Stimulated activated memory B cell treated with anti-CD40 and anti-IgM and Interleukin-4, amounts not matched to agents 10 μg/mL and 1 μg/mL and 100 μg/mL, for 72 hours (primary cell): ENCODE measurements around the gene EDEM3.
"Not testable (repeated sequence)": the region's sequence is repeated elsewhere in the genome, so short reads cannot be mapped to it uniquely, and the experiment has no call there.

ENCODE experiments used
- ATAC-seq: fragments of 150-1000 bp; cut with Tn5 transposase; 2 replicates; pipeline ENCODE4 v1.10.0; 2021
- H3K27ac Mint-ChIP-seq: one replicate; pipeline ENCODE4 v1.8.0; 2022; ENCODE audit warnings: mild to moderate bottlenecking, mixed read lengths
- H3K27me3 Mint-ChIP-seq: one replicate; pipeline ENCODE4 v1.8.0; 2022; ENCODE audit warnings: mixed read lengths
- H3K36me3 Mint-ChIP-seq: one replicate; pipeline ENCODE4 v1.8.0; 2022; ENCODE audit warnings: mixed read lengths
- H3K4me1 Mint-ChIP-seq: one replicate; pipeline ENCODE4 v1.8.0; 2022; ENCODE audit warnings: mixed read lengths
- H3K4me3 Mint-ChIP-seq: one replicate; pipeline ENCODE4 v1.8.0; 2022; ENCODE audit warnings: mild to moderate bottlenecking, moderate library complexity, mixed read lengths
- H3K9me3 Mint-ChIP-seq: one replicate; pipeline ENCODE4 v1.8.0; 2022; ENCODE audit warnings: mixed read lengths

EDEM3 gene

DNA sequence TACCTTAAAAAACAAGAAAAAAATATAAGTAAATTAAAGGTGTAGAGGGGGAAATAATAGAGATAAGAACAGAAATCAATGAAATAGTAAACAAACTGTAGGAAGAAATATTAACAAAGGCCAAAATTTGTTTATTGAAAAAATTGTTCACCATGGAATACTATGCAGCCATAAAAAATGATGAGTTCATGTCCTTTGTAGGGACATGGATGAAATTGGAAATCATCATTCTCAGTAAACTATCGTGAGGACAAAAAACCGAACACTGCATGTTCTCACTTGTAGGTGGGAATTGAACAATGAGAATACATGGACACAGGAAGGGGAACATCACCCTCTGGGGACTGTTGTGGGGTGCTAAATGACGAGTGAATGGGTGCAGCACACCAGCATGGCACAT is 75.2 kb downstream of the EDEM3 start:
- H3K27ac Mint-ChIP-seq, H3K36me3 Mint-ChIP-seq, H3K4me3 Mint-ChIP-seq, H3K4me1 Mint-ChIP-seq, ATAC-seq: not testable (repeated sequence)
- Mint-ChIP-seq H3K9me3 (peaks cover 10% of the 10 kb centered on the region), H3K27me3 (peaks cover 12% of the 10 kb centered on the region)

DNA sequence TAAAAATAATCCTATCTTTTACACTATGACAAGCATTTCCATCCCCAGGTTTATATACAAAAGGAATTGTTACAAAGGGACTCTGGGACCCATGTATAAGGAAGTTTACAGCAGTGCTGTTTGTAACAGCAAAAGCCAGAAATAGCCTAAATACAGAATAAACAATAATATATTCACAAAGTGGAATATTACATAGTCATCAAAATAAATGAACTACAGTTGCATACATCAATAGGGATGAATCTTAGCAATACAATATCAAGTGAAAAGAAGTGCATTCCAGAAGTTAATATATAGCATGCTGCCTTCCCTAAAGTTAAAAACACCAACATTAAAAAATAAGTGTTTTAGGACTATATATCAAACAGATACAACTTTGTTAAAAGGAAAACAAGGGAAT is 77.3 kb downstream of the EDEM3 start:
- Mint-ChIP-seq H3K4me1 (no peaks in the 10 kb centered on the region), H3K27ac (no peak overlapping the region), H3K27me3 (peaks cover 28% of the 10 kb centered on the region), H3K9me3 (peaks cover 10% of the 10 kb centered on the region), H3K36me3 (no peaks in the 10 kb centered on the region), H3K4me3 (no peak overlapping the region)
- ATAC-seq: no peak

- Mint-ChIP-seq H3K27me3 (peaks cover 41% of the 10 kb centered on the region), H3K4me1 (no peaks in the 10 kb centered on the region), H3K36me3 (no peaks in the 10 kb centered on the region), H3K4me3 (no peak overlapping the region), H3K9me3 (peaks cover 6% of the 10 kb centered on the region), H3K27ac (no peak overlapping the region)
- ATAC-seq: no peak
These were observed 81.4 kb downstream of the EDEM3 start for GRCh38 chr1:184673305-184673704.

DNA sequence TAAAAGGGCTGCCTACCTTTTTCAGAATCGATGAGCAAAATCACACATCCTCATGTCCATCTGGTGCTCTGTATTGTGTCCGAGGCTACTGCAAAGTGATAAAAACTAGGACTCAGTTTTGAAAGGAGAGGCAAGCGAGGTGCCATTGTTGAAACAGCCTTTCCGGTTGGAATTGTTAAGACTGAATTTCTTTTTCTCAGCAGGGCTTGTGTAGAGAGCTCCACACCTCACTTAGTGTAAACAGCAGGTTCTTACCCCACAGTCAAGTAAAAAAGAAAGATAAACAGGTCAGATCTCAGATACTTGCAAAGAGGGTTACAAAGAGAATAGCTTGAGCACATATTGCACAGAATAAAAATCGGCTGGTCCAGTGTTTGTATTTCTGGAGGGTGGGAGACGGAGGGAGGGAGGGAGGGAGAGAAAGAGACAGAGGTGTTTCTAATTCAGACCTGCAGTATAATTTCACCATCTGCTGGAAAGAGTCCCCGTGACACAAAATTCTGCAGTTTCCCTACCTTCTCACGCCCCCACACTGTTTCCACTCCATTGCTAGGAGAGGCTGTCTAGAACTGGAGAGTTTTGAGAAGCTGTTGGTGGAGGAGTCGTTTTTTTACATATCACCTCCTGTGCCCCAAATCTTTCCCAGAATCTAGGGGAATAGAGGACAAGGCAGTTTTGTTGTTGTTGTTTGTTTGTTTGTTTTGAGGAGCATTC is 82.5 kb downstream of the EDEM3 start:
- H3K27ac Mint-ChIP-seq: no peak overlapping the region
- no peaks in the 10 kb centered on the region for H3K36me3 Mint-ChIP-seq
- H3K9me3 Mint-ChIP-seq: peaks cover 6% of the 10 kb centered on the region
- peaks cover 41% of the 10 kb centered on the region for H3K27me3 Mint-ChIP-seq
- H3K4me1 Mint-ChIP-seq: no peaks in the 10 kb centered on the region
- no peak overlapping the region for H3K4me3 Mint-ChIP-seq
- no peak for ATAC-seq

DNA sequence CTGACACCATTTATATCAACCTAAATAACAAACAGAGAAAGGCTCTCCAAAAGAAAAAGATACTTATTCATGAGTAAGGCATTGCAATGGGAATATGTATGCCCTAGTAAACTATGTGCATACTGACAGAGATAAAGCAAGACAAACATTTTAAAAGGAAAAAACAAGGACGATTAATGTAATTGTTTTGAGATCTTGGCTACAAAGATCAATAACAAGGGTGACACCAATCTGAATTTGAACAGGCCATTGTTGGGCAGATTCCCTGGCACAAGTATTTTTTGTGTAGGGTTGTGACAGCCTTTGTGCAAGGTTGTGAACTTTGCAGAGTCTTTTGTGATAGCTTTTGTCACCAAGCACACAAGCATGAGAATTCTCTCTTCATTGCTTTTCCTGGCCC is 85.3 kb downstream of the EDEM3 start:
- no peaks in the 10 kb centered on the region for H3K36me3 Mint-ChIP-seq
- no peak overlapping the region for H3K4me3 Mint-ChIP-seq
- no peak overlapping the region for H3K27ac Mint-ChIP-seq
- no peak for ATAC-seq
- peaks cover 40% of the 10 kb centered on the region for H3K27me3 Mint-ChIP-seq
- no peaks in the 10 kb centered on the region for H3K9me3 Mint-ChIP-seq
- H3K4me1 Mint-ChIP-seq: no peaks in the 10 kb centered on the region

DNA sequence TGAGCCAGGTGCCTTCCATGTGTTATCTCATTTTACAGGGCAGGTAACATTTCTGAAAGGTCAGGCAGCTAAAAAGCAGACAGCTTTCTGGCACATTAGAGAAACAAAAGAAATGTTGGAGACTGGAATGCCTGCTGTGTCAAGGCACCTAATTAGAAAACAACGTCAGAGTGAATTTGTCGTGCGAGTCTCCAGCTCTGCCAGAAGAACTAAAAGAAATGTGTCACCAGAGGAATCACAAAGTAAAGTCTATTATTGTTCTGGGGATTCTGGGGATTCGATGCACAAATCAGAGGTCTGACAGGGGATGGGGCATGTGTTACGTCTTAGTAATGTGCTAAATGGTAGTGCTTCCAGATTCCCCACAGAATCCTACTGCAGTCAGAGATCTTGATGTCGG is 89.3 kb downstream of the EDEM3 start:
- ATAC-seq: no peak
- H3K9me3 Mint-ChIP-seq: no peaks in the 10 kb centered on the region
- H3K27ac Mint-ChIP-seq: no peak overlapping the region
- H3K27me3 Mint-ChIP-seq: peaks cover 20% of the 10 kb centered on the region
- peaks cover 5% of the 10 kb centered on the region for H3K4me1 Mint-ChIP-seq
- no peaks in the 10 kb centered on the region for H3K36me3 Mint-ChIP-seq
- no peak overlapping the region for H3K4me3 Mint-ChIP-seq

DNA sequence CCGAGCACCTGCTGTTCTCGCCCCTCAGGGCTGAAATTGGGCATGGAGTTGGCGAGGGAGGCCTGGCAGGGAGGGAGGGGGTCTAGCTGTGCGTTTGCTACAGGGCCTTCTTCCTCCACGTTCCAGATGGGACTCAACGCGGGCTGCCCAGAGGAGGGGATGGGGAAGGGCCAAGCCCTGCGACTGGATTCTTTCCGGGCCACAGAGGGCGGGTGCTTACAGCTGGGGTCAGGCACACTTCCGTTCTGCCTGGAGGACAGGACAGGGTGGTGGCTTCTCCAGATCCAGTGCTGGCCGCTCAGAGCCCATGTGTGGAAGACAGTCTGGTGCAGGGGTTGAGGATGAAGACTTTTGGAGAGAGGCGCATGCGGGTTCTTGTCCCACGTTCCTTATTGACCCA is 90.0 kb downstream of the EDEM3 start:
- H3K27me3 Mint-ChIP-seq: peaks cover 20% of the 10 kb centered on the region
- H3K4me1 Mint-ChIP-seq: peaks cover 5% of the 10 kb centered on the region
- no peak overlapping the region for H3K4me3 Mint-ChIP-seq
- no peaks in the 10 kb centered on the region for H3K9me3 Mint-ChIP-seq
- no peak overlapping the region for H3K27ac Mint-ChIP-seq
- no peaks in the 10 kb centered on the region for H3K36me3 Mint-ChIP-seq
- no peak for ATAC-seq

DNA sequence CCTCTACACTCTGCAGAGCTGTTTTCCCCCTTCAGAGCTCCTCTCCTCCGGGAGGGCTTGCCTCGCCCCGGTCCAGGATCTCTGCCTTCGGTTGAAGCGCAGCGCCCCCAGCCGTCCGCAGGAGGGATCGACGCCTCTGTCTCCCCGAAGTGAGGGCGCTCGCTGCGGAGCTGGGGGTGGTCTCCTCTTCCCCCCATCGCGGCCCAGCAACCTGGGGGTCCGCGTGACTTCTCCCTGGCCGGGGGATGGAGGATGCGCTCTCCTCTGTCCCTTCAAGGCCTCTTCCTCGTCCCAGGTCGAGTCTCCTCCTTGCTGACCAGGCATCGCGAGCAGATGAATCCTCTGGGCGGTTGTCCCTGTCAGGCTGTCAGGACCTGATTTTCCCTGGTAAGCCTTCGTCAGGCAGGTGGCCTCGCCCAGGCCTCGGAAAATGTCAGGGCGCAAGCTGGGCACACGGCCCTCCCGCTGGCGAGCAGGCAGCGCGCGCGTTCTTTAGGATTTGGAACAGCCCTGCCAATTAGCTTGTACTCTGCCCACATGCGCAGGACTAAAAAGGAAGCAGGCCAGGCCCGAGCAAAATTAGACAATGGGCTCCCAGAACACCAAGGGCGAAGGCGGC is 90.5 kb downstream of the EDEM3 start:
- no peak overlapping the region for H3K27ac Mint-ChIP-seq
- H3K27me3 Mint-ChIP-seq: peaks cover 20% of the 10 kb centered on the region
- H3K4me3 Mint-ChIP-seq: no peak overlapping the region
- peaks cover 5% of the 10 kb centered on the region for H3K4me1 Mint-ChIP-seq
- no peak for ATAC-seq
- H3K36me3 Mint-ChIP-seq: no peaks in the 10 kb centered on the region
- no peaks in the 10 kb centered on the region for H3K9me3 Mint-ChIP-seq

GRCh38 chr1:184661801-184662200 is 92.9 kb downstream of the EDEM3 start:
- peaks cover 20% of the 10 kb centered on the region for H3K27me3 Mint-ChIP-seq
- no peak for ATAC-seq
- no peaks in the 10 kb centered on the region for H3K9me3 Mint-ChIP-seq
- H3K4me3 Mint-ChIP-seq: no peak overlapping the region
- H3K4me1 Mint-ChIP-seq: peaks cover 5% of the 10 kb centered on the region
- H3K36me3 Mint-ChIP-seq: no peaks in the 10 kb centered on the region
- H3K27ac Mint-ChIP-seq: no peak overlapping the region

DNA sequence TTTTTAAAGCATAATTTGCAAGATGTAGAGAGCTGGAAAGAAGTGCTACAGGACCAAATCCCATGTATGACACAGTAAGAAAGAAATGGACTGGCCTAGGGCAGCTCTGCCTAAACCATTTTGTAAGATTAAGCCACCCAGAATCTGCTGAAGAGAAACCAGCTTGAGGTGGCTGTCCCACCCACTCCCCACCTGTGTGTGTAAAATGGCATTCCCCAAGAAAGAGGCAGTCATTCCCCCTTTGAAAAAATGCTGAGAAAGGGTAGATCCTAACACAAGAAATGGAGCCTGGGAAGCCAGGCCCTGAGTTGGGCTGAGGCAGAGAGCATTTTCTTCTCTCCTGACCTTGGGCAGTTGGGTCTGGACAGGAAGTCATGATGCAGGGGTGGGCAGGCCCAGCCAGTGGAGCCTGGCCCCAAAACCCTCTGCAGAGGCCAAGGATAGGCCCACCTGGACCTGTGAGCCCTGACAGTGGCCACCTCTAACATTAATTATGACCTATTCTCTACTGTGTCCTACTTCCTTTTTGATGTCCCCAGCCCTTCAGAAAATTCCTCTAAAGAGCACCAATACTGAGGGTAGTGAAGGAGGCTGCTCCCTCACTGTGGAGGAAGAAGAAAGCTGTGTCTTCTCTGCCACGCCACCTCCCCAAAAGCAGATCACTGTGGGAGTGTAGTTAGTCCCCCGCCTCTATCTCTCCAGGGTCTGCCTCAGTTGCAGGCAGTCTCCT is 94.0 kb downstream of the EDEM3 start:
- Mint-ChIP-seq H3K27me3 (peaks cover 20% of the 10 kb centered on the region), H3K4me3 (no peak overlapping the region), H3K36me3 (no peaks in the 10 kb centered on the region), H3K9me3 (no peaks in the 10 kb centered on the region), H3K27ac (no peak overlapping the region), H3K4me1 (peaks cover 5% of the 10 kb centered on the region)
- ATAC-seq: peak; percentile 57

- Mint-ChIP-seq H3K36me3 (no peaks in the 10 kb centered on the region), H3K4me1 (no peaks in the 10 kb centered on the region), H3K9me3 (no peaks in the 10 kb centered on the region), H3K27me3 (peaks cover 9% of the 10 kb centered on the region), H3K27ac (no peak overlapping the region), H3K4me3 (no peak overlapping the region)
- no peak for ATAC-seq
These were observed 96.6 kb downstream of the EDEM3 start for GRCh38 chr1:184658055-184658454.

GRCh38 chr1:184656221-184656620 is 98.4 kb downstream of the EDEM3 start:
- Mint-ChIP-seq H3K4me1 (no peaks in the 10 kb centered on the region), H3K27ac (no peak overlapping the region), H3K9me3 (peaks cover 4% of the 10 kb centered on the region), H3K4me3 (no peak overlapping the region), H3K27me3 (peaks cover 9% of the 10 kb centered on the region), H3K36me3 (no peaks in the 10 kb centered on the region)
- no peak for ATAC-seq

- H3K4me1 Mint-ChIP-seq: no peaks in the 10 kb centered on the region
- no peak overlapping the region for H3K4me3 Mint-ChIP-seq
- ATAC-seq: no peak
- H3K9me3 Mint-ChIP-seq: peaks cover 4% of the 10 kb centered on the region
- H3K36me3 Mint-ChIP-seq: no peaks in the 10 kb centered on the region
- H3K27me3 Mint-ChIP-seq: peaks cover 10% of the 10 kb centered on the region
- no peak overlapping the region for H3K27ac Mint-ChIP-seq
These were observed 99.5 kb downstream of the EDEM3 start for GRCh38 chr1:184655185-184655584.

DNA sequence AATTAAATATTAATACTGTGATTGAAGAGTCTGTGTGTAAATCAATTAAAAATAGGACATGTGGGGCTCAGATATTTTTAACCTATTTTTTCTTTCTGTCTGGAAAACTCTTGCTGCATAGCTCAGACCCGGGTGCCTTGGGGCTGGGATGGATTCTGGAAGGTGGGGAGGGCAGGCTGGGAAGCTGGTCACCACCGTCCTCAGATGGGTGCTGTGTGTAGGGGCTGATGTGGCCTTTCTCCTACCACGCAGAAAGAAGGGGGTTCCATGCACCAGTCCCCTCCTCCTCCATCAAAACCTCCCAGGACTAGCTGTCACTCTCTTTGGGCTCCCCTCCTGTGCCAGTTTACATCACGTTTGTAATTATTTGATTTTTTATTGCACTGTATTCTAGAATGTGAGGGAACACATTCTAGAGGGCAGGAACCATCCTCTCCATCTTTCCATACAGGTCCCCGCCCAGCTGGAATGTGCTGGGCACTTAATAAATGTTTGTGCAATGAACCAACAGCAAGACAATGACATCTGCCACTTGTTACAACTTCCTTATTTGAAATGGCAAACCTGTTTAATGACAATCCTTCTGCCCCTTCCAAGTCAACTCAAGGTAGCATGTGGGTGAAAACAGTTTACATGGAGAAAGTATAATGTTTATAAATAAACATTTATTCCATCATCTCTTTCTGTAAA is 104.3 kb downstream of the EDEM3 start:
- H3K4me3 Mint-ChIP-seq: no peak overlapping the region
- peaks cover 36% of the 10 kb centered on the region for H3K27me3 Mint-ChIP-seq
- no peaks in the 10 kb centered on the region for H3K4me1 Mint-ChIP-seq
- H3K9me3 Mint-ChIP-seq: peaks cover 7% of the 10 kb centered on the region
- H3K27ac Mint-ChIP-seq: no peak overlapping the region
- no peaks in the 10 kb centered on the region for H3K36me3 Mint-ChIP-seq
- ATAC-seq: no peak

GRCh38 chr1:184649451-184649888 is 105.2 kb downstream of the EDEM3 start:
- no peaks in the 10 kb centered on the region for H3K36me3 Mint-ChIP-seq
- no peaks in the 10 kb centered on the region for H3K4me1 Mint-ChIP-seq
- H3K27me3 Mint-ChIP-seq: peaks cover 41% of the 10 kb centered on the region
- no peak overlapping the region for H3K4me3 Mint-ChIP-seq
- no peak overlapping the region for H3K27ac Mint-ChIP-seq
- no peak for ATAC-seq
- H3K9me3 Mint-ChIP-seq: peaks cover 7% of the 10 kb centered on the region
